ENCODE results near the gene PCBP2. TPM values are rescaled to one million over a fixed set of nuclear protein-coding genes. Genes with fewer than 3 reads are reported as not detected.

Gene PCBP2
- total RNA-seq, 1 experiment from 2014 or later = 981 TPM

DNA sequence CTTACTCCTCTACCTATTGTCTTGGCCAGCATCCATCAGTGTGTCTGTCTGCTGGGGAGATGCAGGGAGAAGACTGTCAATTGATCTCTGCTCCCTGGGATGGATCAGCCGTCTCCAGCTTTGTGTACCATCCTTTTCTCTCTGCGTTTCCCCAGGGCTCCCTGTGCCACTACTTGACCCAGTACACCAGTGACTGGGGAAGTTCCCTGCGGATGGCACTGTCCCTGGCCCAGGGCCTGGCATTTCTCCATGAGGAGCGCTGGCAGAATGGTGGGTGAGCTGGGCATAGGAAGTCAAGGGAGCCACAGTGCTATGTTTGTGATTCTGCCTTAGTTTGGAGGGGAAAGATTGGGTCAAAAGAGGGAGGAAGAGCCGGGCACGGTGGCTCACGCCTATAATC, 23.2 kb upstream of the PCBP2 start:
- Mint-ChIP-seq H3K9me3 (no peaks in the 10 kb centered on the region), H3K36me3 (no peaks in the 10 kb centered on the region), H3K27ac (no peak overlapping the region), H3K27me3 (ENCODE audit: low read depth) (no peaks in the 10 kb centered on the region), H3K4me3 (no peak overlapping the region), H3K4me1 (no peaks in the 10 kb centered on the region)
- POLR2A ChIA-PET = no interaction called here
- TF ChIP-seq, protein P1, sequence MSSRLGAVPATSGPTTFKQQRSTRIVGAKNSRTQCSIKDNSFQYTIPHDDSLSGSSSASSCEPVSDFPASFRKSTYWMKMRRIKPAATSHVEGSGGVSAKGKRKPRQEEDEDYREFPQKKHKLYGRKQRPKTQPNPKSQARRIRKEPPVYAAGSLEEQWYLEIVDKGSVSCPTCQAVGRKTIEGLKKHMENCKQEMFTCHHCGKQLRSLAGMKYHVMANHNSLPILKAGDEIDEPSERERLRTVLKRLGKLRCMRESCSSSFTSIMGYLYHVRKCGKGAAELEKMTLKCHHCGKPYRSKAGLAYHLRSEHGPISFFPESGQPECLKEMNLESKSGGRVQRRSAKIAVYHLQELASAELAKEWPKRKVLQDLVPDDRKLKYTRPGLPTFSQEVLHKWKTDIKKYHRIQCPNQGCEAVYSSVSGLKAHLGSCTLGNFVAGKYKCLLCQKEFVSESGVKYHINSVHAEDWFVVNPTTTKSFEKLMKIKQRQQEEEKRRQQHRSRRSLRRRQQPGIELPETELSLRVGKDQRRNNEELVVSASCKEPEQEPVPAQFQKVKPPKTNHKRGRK (CRISPR knock-in tag; IDR thresholded peaks at IDR 0.05; ENCODE audit: borderline replicate concordance) = no peak
- TF ChIP-seq TP53 (CRISPR knock-in tag; IDR thresholded peaks at IDR 0.05) (no peak), GRHL2 (CRISPR knock-in tag; IDR thresholded peaks at IDR 0.05; ENCODE audit: insufficient replicate concordance, severe bottlenecking) (no peak), ZNF281 (CRISPR knock-in tag; IDR thresholded peaks at IDR 0.05) (no peak), IRF2 (CRISPR knock-in tag; IDR thresholded peaks at IDR 0.05; ENCODE audit: borderline replicate concordance, low read depth) (no peak), TCF7 (CRISPR knock-in tag; IDR thresholded peaks at IDR 0.05; ENCODE audit: low read depth) (no peak), ARID4B (CRISPR knock-in tag; IDR thresholded peaks at IDR 0.05; ENCODE audit: borderline replicate concordance) (no peak), NR3C1 (CRISPR knock-in tag; conservative IDR thresholded peaks at IDR 0.05; ENCODE audit: low read depth) (no peak)
- TF ChIP-seq, protein P2, sequence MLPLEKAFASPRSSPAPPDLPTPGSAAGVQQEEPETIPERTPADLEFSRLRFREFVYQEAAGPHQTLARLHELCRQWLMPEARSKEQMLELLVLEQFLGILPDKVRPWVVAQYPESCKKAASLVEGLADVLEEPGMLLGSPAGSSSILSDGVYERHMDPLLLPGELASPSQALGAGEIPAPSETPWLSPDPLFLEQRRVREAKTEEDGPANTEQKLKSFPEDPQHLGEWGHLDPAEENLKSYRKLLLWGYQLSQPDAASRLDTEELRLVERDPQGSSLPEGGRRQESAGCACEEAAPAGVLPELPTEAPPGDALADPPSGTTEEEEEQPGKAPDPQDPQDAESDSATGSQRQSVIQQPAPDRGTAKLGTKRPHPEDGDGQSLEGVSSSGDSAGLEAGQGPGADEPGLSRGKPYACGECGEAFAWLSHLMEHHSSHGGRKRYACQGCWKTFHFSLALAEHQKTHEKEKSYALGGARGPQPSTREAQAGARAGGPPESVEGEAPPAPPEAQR (CRISPR knock-in tag; IDR thresholded peaks at IDR 0.05) = no peak
- TF ChIP-seq, protein P3, sequence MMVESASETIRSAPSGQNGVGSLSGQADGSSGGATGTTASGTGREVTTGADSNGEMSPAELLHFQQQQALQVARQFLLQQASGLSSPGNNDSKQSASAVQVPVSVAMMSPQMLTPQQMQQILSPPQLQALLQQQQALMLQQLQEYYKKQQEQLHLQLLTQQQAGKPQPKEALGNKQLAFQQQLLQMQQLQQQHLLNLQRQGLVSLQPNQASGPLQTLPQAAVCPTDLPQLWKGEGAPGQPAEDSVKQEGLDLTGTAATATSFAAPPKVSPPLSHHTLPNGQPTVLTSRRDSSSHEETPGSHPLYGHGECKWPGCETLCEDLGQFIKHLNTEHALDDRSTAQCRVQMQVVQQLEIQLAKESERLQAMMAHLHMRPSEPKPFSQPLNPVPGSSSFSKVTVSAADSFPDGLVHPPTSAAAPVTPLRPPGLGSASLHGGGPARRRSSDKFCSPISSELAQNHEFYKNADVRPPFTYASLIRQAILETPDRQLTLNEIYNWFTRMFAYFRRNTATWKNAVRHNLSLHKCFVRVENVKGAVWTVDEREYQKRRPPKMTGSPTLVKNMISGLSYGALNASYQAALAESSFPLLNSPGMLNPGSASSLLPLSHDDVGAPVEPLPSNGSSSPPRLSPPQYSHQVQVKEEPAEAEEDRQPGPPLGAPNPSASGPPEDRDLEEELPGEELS (CRISPR knock-in tag; IDR thresholded peaks at IDR 0.05) = no peak
- no peak for DNase-seq (ENCODE audit: low spot score)
- ATAC-seq = no peak
- CTCF ChIA-PET = interaction anchor here (3.1 kb wide), 1 partner anchor 77 kb away, joined by 9 read pairs; no protein-coding TSS in a partner anchor

DNA sequence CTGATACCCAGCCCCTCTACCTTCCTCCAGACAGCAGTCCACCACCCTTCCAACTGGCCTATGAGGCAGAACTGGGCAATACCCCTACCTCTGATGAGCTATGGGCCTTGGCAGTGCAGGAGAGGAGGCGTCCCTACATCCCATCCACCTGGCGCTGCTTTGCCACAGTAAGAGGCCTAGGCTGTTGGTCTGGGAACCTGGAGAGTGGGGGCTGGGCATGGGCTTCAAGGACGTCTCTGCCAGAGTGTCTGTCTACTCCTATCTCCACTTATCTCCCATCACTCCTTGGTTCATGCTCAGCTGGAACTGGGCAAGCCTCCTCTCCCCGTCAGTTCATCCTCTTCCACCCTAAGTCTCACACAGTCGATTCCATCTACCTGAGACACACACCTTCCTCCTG, 21.8 kb upstream of the PCBP2 start:
- Mint-ChIP-seq H3K27ac (no peak overlapping the region), H3K9me3 (no peaks in the 10 kb centered on the region), H3K4me1 (no peaks in the 10 kb centered on the region), H3K36me3 (no peaks in the 10 kb centered on the region), H3K4me3 (no peak overlapping the region), H3K27me3 (ENCODE audit: low read depth) (no peaks in the 10 kb centered on the region)
- ChIA-PET POLR2A (no interaction called here), CTCF (interaction anchor here (0.6 to 4.2 kb wide), 4 partner anchors 9 to 779 kb away, joined by 5 to 22 read pairs (median 7); partner anchors contain the start of gene AAAS)
- no peak for ATAC-seq
- no peak for DNase-seq (ENCODE audit: low spot score)
- TF ChIP-seq AR (CRISPR knock-in tag; IDR thresholded peaks at IDR 0.05) = no peak
- TF ChIP-seq, protein P4, sequence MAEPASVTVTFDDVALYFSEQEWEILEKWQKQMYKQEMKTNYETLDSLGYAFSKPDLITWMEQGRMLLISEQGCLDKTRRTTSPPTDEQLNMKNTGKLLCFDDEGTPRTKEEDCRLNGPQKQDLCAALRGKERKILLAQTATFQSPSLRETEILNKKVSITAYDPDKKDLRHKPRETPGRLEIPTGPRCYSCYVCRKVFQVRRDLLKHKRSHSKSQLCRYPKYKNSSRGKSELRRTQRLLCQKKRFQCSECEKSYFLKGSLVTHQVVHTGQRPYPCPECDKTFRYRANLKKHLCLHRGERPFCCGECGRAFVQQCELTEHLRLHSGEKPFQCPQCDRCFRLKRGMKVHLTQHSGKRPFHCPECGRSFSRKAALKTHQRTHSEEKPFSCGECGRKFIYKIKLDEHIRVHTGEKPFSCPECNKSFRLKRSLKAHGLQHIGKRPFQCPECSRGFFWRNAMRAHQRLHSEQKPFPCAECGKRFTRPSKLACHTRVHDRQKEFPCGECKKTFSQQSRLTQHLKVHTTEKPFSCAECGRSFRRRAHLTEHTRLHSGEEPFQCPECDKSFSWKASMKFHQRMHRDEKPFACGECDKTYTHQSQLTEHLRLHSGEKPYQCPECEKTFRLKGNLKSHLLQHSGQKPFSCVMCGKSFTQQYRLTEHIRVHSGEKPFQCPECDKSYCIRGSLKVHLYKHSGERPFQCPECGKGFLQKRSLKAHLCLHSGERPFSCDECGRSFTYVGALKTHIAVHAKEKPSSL (CRISPR knock-in tag; conservative IDR thresholded peaks at IDR 0.05) = no peak
